Keratinocyte (primary cell): Measurements from ENCODE around the gene CALCR. TPM values are rescaled to one million over a fixed set of nuclear protein-coding genes. Genes with fewer than 3 reads are reported as not detected.

Experiments
- DNase-seq: peaks from one replicate; pipeline ENCODE4 v3.0.0-alpha.2; 2011; ENCODE audit warnings: low read depth, missing footprints, low spot score
- FAIRE-seq: peaks from 2 replicates; lab custom pipeline; 2011; peaks lifted over from hg19 to GRCh38; lab: Jason Lieb, UNC
- H2AFZ ChIP-seq: 2 replicates; pipeline ENCODE4 v1.6.0; 2012; ENCODE audit warnings: low read length, control low read depth, inconsistent platforms; ENCODE audit not compliant: control insufficient read depth
- H3K27ac ChIP-seq: 2 replicates; pipeline ENCODE4 v1.5.1; 2011; ENCODE audit warnings: low read length; ENCODE audit not compliant: control insufficient read depth, insufficient read depth
- H3K27me3 ChIP-seq: 3 replicates; pipeline ENCODE4 v1.6.0; 2011; ENCODE audit warnings: low read length; ENCODE audit not compliant: control insufficient read depth, insufficient read depth; ENCODE audit errors: extremely low read depth
- H3K36me3 ChIP-seq, 2 experiments: 2 replicates in 1 of 2; 3 replicates in 1 of 2; pipeline ENCODE4 v1.5.1; 2011; ENCODE audit warnings: low read length in 2 of 2, mild to moderate bottlenecking in 1 of 2; ENCODE audit not compliant: control insufficient read depth in 2 of 2, insufficient read depth in 2 of 2; ENCODE audit errors: extremely low read depth in 1 of 2
- H3K4me1 ChIP-seq: 3 replicates; pipeline ENCODE4 v1.5.1; 2011; ENCODE audit warnings: low read length; ENCODE audit not compliant: control insufficient read depth, insufficient read depth; ENCODE audit errors: extremely low read depth
- H3K4me2 ChIP-seq: 3 replicates; pipeline ENCODE4 v1.6.0; 2011; ENCODE audit warnings: low read depth, low read length; ENCODE audit not compliant: control insufficient read depth, insufficient read depth; ENCODE audit errors: extremely low read depth
- H3K4me3 ChIP-seq, 3 experiments: fragments of 200-600 bp in 1 of 3; sonication (generic) in 1 of 3; 2 replicates in 2 of 3; 3 replicates in 1 of 3; pipeline ENCODE4 v1.5.1; 2011 to 2016; ENCODE audit warnings: low read length in 3 of 3, mild to moderate bottlenecking in 3 of 3, control low read depth in 2 of 3, inconsistent platforms in 1 of 3, low read depth in 1 of 3, mixed read lengths in 1 of 3, mixed run types in 1 of 3, moderate library complexity in 1 of 3; ENCODE audit not compliant: control insufficient read depth in 2 of 3, insufficient read depth in 2 of 3; ENCODE audit errors: extremely low read depth in 1 of 3
- H3K79me2 ChIP-seq: 2 replicates; pipeline ENCODE4 v1.6.0; 2012; ENCODE audit warnings: low read length; ENCODE audit not compliant: control insufficient read depth, insufficient read depth
- H3K9ac ChIP-seq: 3 replicates; pipeline ENCODE4 v1.6.0; 2011; ENCODE audit warnings: low read length; ENCODE audit not compliant: control insufficient read depth, insufficient read depth; ENCODE audit errors: extremely low read depth
- H3K9me1 ChIP-seq: 3 replicates; pipeline ENCODE4 v1.6.0; 2011; ENCODE audit warnings: low read length; ENCODE audit not compliant: control insufficient read depth, insufficient read depth; ENCODE audit errors: extremely low read depth
- H3K9me3 ChIP-seq: 2 replicates; pipeline ENCODE4 v1.5.1; 2012; ENCODE audit warnings: low read depth, low read length; ENCODE audit not compliant: control insufficient read depth
- H4K20me1 ChIP-seq: 3 replicates; pipeline ENCODE4 v1.6.0; 2011; ENCODE audit warnings: low read length; ENCODE audit not compliant: control insufficient read depth, insufficient read depth; ENCODE audit errors: extremely low read depth
- CTCF ChIP-seq, 3 experiments: IDR thresholded peaks in 1 of 3; conservative IDR thresholded peaks in 1 of 3; optimal IDR thresholded peaks in 1 of 3; 2 replicates in 2 of 3; 3 replicates in 1 of 3; pipeline versions ENCODE3 to v1.5.1; 2011; ENCODE audit warnings: low read length in 3 of 3, mild to moderate bottlenecking in 3 of 3, moderate library complexity in 2 of 3, control low read depth in 1 of 3, inconsistent platforms in 1 of 3; ENCODE audit not compliant: insufficient read depth in 2 of 3; ENCODE audit errors: extremely low read depth in 1 of 3
- EZH2 ChIP-seq: IDR thresholded peaks from one replicate; pipeline ENCODE4 v1.6.1; 2012; ENCODE audit warnings: inconsistent platforms, mild to moderate bottlenecking, low read length, moderate library complexity
- dilution Hi-C: fragments of 300-500 bp; cut with MboI; formaldehyde crosslinking; loops from one replicate; pipeline ENCODE4 v1.7.0; 2020; ENCODE audit warnings: low sequenced_read_pairs; ENCODE audit not compliant: extremely low pct_ligation_motif_present
- polyA plus RNA-seq, 5 experiments: library from polyadenylated mRNA; depleted of rRNA in 3 of 5; stranded (reverse) in 3 of 5; stranded (forward) in 1 of 5; unstranded in 1 of 5; fragments of >200 nt; gene quantifications; 1 replicate in 1 of 5; 2 replicates in 3 of 5; 3 replicates in 1 of 5; pipeline versions ENCODE4 v1.2.1 to v1.2.3, GENCODE V29; 2011 to 2012; ENCODE audit warnings: missing spikeins in 2 of 5, low read depth in 1 of 5, low replicate concordance in 1 of 5

The CALCR gene
- polyA plus RNA-seq, 1 donor (not counting 4 experiments of a cell fraction or from before 2014, with no cell fraction given): not detected

GRCh38 chr7:93432130-93432529 lies 142.4 kb downstream of the CALCR start:
- H3K9me3 ChIP-seq: no peaks in the 10 kb centered on the region
- H3K9ac ChIP-seq: no peak overlapping the region
- no peaks in the 10 kb centered on the region for H4K20me1 ChIP-seq
- dilution Hi-C loops: loop anchor here (25.0 kb wide), 1 partner anchor 105 kb away; no protein-coding TSS in a partner anchor
- H3K27me3 ChIP-seq: no peaks in the 10 kb centered on the region
- no peak overlapping the region for H2AFZ ChIP-seq
- no peak for TF ChIP-seq EZH2
- TF ChIP-seq CTCF (optimal IDR thresholded peaks at IDR 0.05 in 1 of 3, IDR thresholded peaks at IDR 0.05 in 1 of 3, conservative IDR thresholded peaks at IDR 0.05 in 1 of 3; ENCODE audit: extremely low read depth in 1 of 3, insufficient read depth in 2 of 3, low read length in 3 of 3): no peak
- H3K36me3 ChIP-seq: no peaks in the 10 kb centered on the region
- FAIRE-seq (no peak), DNase-seq (no peak)
- no peak overlapping the region for H3K4me3 ChIP-seq
- no peaks in the 10 kb centered on the region for H3K4me1 ChIP-seq
- H3K4me2 ChIP-seq: no peak overlapping the region
- H3K79me2 ChIP-seq: no peaks in the 10 kb centered on the region
- no peaks in the 10 kb centered on the region for H3K9me1 ChIP-seq
- H3K27ac ChIP-seq: no peak overlapping the region

GRCh38 chr7:93430917-93431588 lies 143.5 kb downstream of the CALCR start:
- Histone ChIP-seq H3K9me1 (no peaks in the 10 kb centered on the region), H3K4me1 (no peaks in the 10 kb centered on the region), H3K9ac (no peak overlapping the region), H3K9me3 (no peaks in the 10 kb centered on the region), H4K20me1 (no peaks in the 10 kb centered on the region), H3K27ac (no peak overlapping the region), H3K27me3 (peaks cover 4% of the 10 kb centered on the region), H3K4me3 (no peak overlapping the region), H3K36me3 (no peaks in the 10 kb centered on the region), H3K79me2 (no peaks in the 10 kb centered on the region), H3K4me2 (no peak overlapping the region), H2AFZ (no peak overlapping the region)
- FAIRE-seq: no peak
- dilution Hi-C loops: loop anchor here (25.0 kb wide), 1 partner anchor 106 kb away; no protein-coding TSS in a partner anchor
- DNase-seq: no peak
- no peak for TF ChIP-seq CTCF (optimal IDR thresholded peaks at IDR 0.05 in 1 of 3, IDR thresholded peaks at IDR 0.05 in 1 of 3, conservative IDR thresholded peaks at IDR 0.05 in 1 of 3; ENCODE audit: extremely low read depth in 1 of 3, insufficient read depth in 2 of 3, low read length in 3 of 3)
- TF ChIP-seq EZH2: no peak
